Stimulated activated CD8-positive, alpha-beta memory T cell treated with anti-CD3 and anti-CD28 coated beads, Interleukin-15, amount 100 ng/mL, for 1 hour (primary cell): ENCODE measurements around the gene PAQR9.

Experiments used
- DNase-seq: peaks from one replicate; pipeline ENCODE4 v3.0.0-alpha.2; 2020; ENCODE audit warnings: low read depth

Gene PAQR9

GRCh38 chr3:142982038-142982773 is 18.7 kb upstream of the PAQR9 start:
- no peak for DNase-seq

- no peak for DNase-seq
These were observed 17.6 kb upstream of the PAQR9 start for GRCh38 chr3:142981108-142981507.

- DNase-seq, result no peak
These were observed 13.9 kb upstream of the PAQR9 start for GRCh38 chr3:142977399-142977728.

GRCh38 chr3:142976621-142977398 is 13.3 kb upstream of the PAQR9 start:
- no peak for DNase-seq

- DNase-seq, result no peak
These were observed 12.0 kb upstream of the PAQR9 start for GRCh38 chr3:142975316-142975995.

GRCh38 chr3:142973217-142974009 is 9.9 kb upstream of the PAQR9 start:
- DNase-seq, result no peak

- DNase-seq, result no peak
These were observed 8.7 kb upstream of the PAQR9 start for GRCh38 chr3:142972092-142972753.

GRCh38 chr3:142971431-142971830 is 8.0 kb upstream of the PAQR9 start:
- no peak for DNase-seq

GRCh38 chr3:142968319-142969025 is 5.0 kb upstream of the PAQR9 start:
- no peak for DNase-seq

- DNase-seq, result no peak
These were observed 3.3 kb upstream of the PAQR9 start for GRCh38 chr3:142966808-142967207.

GRCh38 chr3:142965581-142965980 is 2.1 kb upstream of the PAQR9 start:
- DNase-seq, result no peak

- no peak for DNase-seq
These were observed 299 bp downstream of the PAQR9 start for GRCh38 chr3:142963234-142963515.

GRCh38 chr3:142962520-142963233 is 797 bp downstream of the PAQR9 start:
- no peak for DNase-seq

GRCh38 chr3:142962175-142962519 is 1.3 kb downstream of the PAQR9 start:
- no peak for DNase-seq

- DNase-seq, result no peak
These were observed 1.9 kb downstream of the PAQR9 start for GRCh38 chr3:142961539-142961938.

- DNase-seq, result no peak
These were observed 3.1 kb downstream of the PAQR9 start for GRCh38 chr3:142960322-142960850.

GRCh38 chr3:142958707-142959106 is 4.8 kb downstream of the PAQR9 start:
- DNase-seq, result no peak

- DNase-seq, result no peak
These were observed 10.0 kb downstream of the PAQR9 start for GRCh38 chr3:142953443-142953842.

GRCh38 chr3:142952272-142953193 is 10.9 kb downstream of the PAQR9 start:
- no peak for DNase-seq
